ENCODE measurements around the gene TBC1D5.
"Not testable (repeated sequence)": the region's sequence is repeated elsewhere in the genome, so short reads cannot be mapped to it uniquely, and the experiment has no call there.

Gene TBC1D5

DNA sequence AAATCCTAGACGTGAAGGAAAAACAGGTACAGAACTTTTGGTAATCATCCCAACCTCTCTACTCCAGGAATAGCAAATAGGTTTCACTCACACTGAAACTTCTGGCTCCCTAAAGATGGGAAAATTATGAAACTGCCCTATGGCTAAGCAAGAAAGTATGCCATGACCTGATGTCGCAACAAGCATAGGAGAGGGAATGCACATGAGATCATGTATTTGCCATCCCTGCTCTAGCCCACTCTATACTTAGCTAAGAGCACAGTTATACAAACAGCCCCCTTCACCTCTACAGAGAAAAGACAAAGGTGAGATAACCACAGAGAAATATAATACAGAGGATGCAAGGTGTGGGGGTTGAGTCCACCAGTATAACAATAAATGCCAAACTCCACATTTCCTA is 102.7 kb downstream of the TBC1D5 start:
- no peak for DNase-seq

- DNase-seq, result no peak
These were observed 103.2 kb downstream of the TBC1D5 start for GRCh38 chr3:17639257-17639656.

- DNase-seq, result no peak
These were observed 104.1 kb downstream of the TBC1D5 start for GRCh38 chr3:17638356-17638755.

DNA sequence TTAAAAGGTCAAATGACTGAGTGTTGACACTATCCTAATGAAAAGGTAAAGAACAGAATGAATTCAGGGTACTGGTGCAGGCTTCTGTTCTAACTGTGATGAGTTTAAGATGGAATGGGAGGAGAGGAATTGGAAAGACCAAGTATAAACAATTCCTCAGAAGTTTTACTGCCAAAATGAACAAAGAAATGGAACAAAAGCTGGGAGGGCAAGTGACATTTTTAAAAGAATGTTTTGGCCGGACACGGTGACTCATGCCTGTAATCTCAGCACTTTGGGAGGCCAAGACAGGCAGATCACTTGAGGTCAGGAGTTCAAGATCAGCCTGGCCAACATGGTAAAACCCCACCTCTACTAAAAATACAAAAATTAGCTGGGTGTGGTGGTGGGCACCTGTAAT is 106.8 kb downstream of the TBC1D5 start:
- DNase-seq, result not testable (repeated sequence)

GRCh38 chr3:17634964-17635363 is 107.5 kb downstream of the TBC1D5 start:
- no peak for DNase-seq

DNA sequence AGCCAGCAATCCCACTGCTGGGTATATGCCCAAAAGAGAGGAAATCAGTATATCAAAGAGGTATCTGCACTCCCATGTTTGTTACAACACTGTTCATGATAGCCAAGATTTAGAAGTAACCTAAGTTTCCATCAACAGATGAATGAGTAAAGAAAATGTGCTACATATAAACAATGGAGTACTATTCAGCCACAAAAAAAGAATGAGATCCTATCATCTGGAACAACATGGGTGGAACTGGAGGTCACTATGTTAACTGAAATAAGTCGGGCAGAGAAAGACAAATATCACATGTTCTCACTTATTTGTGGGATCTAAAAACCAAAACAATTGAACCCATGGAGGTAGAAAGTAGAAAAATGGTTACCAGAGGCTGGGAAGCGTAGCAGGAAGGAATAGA is 108.2 kb downstream of the TBC1D5 start:
- DNase-seq, result no peak

- DNase-seq, result no peak
These were observed 109.9 kb downstream of the TBC1D5 start for GRCh38 chr3:17632401-17633100.

GRCh38 chr3:17631609-17632008 is 110.8 kb downstream of the TBC1D5 start:
- no peak for DNase-seq

- DNase-seq, result no peak
These were observed 113.0 kb downstream of the TBC1D5 start for GRCh38 chr3:17629400-17629799.

DNA sequence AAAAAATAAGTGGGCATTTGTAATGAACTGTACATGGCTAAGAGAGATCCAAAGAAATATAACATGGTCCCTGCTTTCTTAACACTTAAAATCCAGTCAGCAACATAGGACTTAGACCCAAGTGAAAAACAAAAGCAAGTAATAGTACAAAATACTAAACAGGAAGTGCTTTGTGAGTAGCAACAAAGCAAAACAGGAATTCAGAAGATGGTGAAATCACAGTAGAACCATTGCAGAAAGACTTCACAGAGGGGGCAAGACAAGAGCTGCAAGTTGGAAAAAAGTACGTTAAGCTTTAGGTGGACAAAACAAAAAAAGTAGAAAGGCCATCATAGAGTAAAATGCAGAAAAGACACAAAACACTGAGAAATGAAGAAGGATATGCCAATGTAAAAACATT is 116.0 kb downstream of the TBC1D5 start:
- DNase-seq, result no peak

GRCh38 chr3:17625133-17625532 is 117.3 kb downstream of the TBC1D5 start:
- no peak for DNase-seq

DNA sequence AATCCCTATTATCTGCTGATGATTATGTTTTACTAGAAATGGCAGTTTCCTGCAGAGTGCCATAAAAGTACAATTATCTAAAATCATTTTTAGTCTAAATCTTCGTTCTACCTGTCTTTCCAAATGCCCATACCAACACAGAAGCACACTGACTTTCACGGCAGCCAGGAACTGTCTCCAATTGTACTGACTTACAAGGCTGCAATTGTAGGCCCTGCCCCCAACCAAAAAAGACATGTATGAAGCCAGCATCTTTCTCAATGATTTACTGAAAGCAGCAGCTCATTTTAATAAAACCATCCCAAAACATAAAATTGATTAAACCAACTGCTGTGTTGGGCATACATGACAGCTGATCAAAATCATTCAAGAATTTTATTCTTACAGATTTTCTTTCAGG is 119.0 kb downstream of the TBC1D5 start:
- no peak for DNase-seq

- no peak for DNase-seq
These were observed 122.5 kb downstream of the TBC1D5 start for GRCh38 chr3:17619968-17620367.

- not testable (repeated sequence) for DNase-seq
These were observed 129.4 kb downstream of the TBC1D5 start for GRCh38 chr3:17613017-17613416.

- DNase-seq, result no peak
These were observed 134.5 kb downstream of the TBC1D5 start for GRCh38 chr3:17607905-17608304.

GRCh38 chr3:17605934-17606333 is 136.5 kb downstream of the TBC1D5 start:
- DNase-seq, result no peak

GRCh38 chr3:17605032-17605431 is 137.4 kb downstream of the TBC1D5 start:
- no peak for DNase-seq

GRCh38 chr3:17602126-17602525 is 140.3 kb downstream of the TBC1D5 start:
- DNase-seq, result no peak

DNA sequence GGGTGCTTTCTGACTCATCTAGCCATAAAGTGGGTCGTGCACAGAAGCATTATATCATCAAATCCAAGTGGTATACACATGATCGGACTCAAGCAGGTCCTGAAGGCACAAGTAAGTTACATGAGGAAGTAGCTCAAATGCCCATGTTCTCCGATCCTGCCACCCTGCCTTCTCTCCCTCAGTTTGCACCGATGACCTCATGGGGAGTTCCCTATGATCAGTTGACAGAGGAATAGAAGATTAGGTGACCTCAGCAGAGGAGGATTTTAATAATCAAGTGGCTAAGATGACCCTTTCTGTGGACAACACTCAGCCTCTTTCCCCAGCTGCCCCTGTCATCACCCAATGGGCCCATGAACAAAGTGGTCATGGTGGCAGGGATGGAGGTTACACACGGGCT is 149.5 kb downstream of the TBC1D5 start:
- DNase-seq, result no peak

GRCh38 chr3:17590465-17590864 is 152.0 kb downstream of the TBC1D5 start:
- DNase-seq, result no peak

GRCh38 chr3:17589888-17590287 is 152.5 kb downstream of the TBC1D5 start:
- DNase-seq, result no peak

- no peak for DNase-seq
These were observed 154.0 kb downstream of the TBC1D5 start for GRCh38 chr3:17588422-17588821.

DNA sequence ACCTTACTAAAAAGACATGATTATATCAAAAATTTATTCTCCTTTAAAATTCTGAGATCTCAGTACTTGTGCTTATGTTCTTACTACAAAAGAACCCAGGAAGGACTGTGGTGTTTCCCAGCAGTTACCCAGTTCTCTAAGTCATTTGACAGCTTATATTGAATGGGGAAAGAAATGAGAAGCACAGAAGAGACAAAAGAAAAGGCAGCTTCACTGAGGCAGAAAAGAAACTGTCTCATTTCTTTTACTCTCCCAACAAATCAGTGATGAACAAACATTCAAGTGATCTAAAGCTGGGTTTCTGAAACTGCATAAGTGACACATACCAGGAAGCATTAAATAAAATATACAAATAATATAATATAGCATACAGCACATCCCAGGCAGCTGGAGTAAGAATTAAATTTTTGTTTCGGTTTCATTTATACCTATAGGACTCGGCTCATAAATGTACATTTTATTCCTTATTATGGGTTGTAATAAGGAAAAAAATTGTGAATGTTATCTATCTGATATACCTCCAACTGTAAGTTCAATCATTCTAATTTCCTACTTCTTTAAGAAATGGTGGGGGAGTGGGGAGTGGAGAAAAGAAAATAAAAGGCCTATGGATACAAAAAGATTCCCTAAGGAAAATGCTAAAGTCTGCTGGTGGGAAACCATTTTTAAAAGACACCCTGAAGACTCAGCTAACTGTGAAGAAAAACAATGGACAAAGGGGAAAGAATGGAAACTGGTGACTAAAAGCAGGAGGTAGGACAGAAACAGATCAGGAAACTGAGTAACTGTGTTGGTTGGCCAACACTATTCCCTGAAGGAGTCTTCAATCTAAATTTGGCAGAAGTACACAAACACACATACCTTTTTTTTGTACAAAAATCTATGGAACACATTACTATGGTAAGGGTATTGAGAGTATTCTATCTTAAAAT is 156.8 kb downstream of the TBC1D5 start:
- no peak for DNase-seq

DNA sequence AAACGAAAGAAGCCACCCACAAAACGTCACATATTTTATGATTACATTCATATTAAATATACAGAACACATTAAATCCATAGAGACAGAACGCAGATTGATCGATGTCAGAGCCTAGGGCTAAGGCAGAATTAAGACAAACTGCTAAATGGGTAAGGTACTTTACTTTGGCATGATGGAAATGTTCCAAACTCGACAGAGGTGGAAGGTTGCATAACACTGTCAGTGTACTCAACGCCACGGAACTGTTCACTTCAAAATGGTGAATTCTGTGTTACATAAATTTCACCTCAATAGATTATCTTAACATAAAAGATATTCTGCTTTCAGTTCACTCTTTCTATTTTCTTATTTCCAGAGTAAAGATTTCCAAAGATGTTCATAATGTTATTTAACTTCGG is 158.4 kb downstream of the TBC1D5 start:
- no peak for DNase-seq

All from stimulated activated CD4-positive, alpha-beta T cell treated with anti-CD3 and anti-CD28 coated beads, Interleukin-12 subunit alpha, Interleukin-12 subunit beta, amount 100 ng/mL, for 4 hours (primary cell).